Epidermal melanocyte (primary cell): ENCODE results near the gene PHACTR4.
A peak's percentile ranks its signal among the peaks of the same experiment; 100 is the strongest.
"Not testable (repeated sequence)": the region's sequence is repeated elsewhere in the genome, so short reads cannot be mapped to it uniquely, and the experiment has no call there.

Experiments used
- DNase-seq: peaks from one replicate; pipeline ENCODE4 v3.0.0; 2011; ENCODE audit warnings: low spot score; ENCODE audit not compliant: insufficient read length

The PHACTR4 gene

DNA sequence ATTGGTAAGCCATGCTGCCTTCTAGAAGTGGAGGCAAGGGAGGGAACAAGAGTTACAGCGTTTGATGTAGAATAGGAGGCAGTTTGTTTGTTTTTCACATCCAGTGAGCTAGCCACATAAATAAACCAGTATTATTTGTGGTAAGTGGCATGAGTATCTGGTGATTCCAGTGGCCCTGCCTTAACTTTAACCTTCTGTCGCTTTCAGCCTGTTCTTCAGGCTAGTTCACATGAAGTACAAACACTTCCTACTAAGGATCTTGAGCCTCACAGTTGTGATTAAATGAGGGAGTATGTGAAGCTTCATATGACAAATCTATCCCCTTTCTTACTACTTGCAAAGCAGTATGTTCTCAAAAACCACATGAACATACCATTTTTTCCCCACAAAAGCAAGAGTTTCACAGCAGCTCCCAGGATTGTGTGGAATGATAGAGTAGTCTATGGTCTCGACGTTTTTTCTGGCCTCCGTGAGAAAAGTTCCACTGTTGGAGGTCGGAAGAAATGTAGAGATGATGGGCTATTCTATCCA lies 59.5 kb downstream of the PHACTR4 start:
- DNase-seq: no peak

DNA sequence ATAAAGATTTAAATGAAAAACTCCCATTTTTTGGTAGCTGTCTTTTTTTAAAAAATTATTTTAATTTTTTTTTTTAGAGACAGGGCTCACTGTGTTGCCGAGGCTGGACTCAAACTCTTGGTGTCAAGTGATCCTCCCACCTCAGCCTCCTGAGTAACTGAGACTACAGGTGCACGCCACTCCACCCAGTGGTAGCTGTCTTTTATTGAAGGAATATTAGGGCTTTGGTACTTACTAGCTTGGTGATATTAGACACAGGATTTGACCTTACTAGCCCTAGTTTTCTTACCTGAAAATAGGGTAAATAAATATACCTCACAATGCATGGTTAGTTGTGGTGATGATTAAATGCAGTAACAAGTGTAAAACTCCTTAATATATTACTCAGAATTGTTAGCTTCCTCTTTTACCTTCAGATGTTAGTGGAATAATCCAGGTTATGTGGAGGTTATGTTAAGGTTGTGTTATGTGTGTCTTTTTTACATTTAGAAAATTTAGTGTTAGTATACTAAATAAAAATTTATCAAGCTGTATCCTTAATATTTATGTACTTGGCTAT lies 66.8 kb downstream of the PHACTR4 start:
- DNase-seq: no peak

DNA sequence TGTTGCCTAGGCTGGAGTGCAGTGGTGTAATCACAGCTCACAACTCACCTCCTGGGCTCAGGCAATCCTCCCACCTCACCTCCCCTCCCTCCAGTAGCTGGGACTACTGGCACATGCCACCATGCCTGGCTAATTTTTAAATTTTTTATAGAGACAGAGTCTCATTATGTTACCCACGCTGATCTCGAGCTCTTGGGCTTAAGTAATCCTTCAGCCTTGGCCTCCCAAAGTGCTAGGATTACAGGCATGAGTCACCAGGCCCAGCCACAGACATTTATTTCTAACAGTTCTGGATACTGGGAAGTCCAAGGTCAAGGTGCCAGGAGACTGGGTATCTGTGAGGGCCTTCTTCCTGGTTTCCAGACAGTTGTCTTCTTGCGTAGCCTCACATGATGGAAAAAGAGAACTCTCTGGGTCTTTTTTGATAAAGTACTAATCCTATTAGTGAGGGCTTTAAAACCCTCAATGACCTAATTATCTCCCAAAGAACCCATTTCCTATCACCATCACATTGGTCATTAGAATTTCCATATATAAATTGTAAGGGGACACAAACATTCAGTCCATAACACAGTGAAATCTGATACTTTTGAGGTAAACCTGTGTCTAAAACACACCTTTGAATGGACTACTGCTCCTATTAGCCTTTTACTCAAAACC lies 67.9 kb downstream of the PHACTR4 start:
- no peak for DNase-seq

DNA sequence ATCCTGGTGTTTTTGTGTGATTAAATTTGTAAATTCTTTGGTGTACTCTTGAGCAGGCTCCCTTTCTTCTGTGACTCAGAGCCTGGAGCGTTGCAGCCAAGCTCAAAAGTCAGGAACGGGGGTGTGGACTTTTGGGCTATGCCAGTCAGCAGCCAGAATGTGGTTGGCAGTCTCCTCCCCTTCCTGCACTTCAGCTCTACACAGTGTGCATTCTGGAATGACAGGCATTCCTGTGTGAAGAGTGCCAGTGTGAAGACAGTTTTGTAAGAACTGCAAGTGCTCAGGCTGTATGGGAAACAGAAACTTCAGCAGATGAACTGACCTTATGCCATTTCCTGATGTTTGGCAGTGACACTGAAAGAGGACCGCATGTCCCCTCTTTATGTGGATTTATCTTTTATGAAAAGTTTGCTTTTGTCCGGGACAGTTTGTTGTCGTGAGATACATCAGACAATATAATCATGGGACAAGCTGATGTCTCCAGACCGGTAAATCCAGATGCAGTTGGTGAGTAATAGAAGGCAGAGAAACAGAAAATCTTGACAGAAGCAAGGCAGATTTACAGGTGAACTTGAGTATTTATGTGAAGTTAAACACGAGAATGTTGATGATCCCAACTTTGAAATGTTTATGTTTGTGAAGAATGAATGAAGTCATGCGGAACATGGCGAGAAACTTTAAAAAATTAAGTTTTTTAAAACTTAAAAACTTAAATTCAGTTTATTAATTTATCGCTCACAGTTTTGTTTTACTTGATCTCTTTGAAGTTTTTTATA lies 68.6 kb downstream of the PHACTR4 start:
- DNase-seq: peak; percentile 78

DNA sequence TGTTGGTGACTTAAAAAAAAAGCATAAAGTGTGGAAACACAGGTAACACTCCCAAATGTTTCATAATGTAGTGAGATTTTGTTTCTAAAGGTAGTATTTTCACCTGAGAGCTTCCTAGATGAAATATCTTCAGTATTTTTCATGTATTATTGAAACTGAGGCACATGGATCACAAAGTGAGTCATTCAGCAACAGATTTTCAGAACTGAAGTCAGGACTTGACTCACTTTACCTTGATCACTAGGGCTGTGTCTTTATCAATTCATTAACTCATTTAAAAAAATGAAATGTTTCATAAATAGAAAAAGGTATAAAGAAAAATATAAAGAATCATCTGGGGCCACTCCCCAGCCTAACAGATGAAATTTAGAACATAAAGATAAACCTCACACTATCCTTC lies 69.8 kb downstream of the PHACTR4 start:
- no peak for DNase-seq

DNA sequence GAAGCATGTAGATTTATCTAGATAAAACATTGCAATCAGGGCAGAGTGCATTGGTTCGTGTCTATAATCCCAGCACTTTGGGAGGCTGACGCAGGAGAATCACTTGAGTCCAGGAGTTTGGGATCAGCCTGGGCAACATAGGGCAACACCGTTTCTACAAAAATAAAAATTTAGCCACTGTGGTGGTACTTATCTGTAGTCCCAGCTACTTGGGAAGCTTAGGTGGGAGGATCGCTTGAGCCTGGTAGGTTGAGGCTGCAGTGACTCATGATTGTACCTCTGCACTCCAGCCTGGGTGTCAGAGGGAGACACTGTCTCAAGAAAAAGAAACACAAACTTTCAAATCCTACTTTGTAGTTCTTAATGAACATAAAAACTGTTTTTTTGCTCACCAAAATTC lies 72.1 kb downstream of the PHACTR4 start:
- no peak for DNase-seq

DNA sequence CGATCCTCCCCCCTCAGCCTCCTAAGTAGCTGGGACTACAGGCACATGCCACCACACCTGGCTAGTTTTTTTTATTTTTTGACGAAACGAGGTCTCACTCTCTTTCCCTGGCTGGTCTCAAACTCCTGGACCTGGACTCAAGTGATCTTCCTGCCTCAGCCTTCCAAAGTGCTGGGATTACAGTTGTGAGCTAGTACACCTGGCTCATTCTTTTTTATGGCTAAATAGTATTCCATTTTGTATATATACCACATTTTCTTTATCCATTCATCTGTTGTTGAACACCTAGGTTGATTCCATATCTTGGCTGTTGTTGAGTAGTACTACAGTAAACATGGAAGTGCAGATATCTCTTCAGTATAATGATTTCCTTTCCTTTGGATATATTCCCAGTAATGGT lies 74.0 kb downstream of the PHACTR4 start:
- DNase-seq: no peak

DNA sequence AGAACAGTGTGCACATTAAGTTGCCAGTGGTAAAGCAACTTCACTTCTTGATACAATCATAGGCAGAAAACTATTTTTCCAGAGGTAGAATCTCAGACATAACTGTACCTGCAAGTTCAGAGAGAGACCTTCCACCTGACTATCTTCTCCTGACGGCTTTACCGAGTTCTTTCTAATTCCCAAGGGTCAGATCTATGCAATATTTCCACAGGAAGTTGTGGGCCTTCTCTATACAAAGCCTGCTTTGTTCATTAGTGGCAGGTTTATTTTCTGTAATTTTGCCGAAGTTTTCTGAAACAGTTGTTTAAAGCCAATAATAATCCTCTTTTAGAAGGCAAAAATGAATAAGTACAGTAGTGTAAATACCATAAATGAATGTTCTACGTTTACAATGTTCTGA lies 78.1 kb downstream of the PHACTR4 start:
- no peak for DNase-seq

DNA sequence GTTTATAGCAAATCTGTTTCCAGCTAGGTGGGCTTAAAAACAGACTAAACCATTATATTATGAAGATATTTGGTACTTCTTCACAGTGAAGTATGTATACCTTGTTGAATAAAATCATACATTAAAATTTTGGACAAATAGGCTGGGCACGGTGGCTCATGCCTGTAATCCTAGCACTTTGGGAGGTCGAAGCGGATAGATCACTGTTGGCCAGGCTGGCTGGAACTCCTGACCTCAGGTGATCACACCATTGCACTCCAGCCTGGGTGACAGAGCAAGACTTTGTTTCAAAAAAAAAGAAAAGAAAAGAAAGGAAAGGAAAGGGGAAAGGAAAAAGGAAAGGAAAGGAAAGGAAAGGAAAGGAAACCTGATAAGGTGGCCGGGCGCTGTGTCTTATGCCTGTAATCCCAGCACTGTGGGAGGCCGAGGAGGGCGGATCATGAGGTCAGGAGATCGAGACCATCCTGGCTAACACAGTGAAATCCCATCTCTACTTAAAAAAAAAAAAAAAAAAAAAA lies 78.6 kb downstream of the PHACTR4 start:
- DNase-seq: not testable (repeated sequence)

DNA sequence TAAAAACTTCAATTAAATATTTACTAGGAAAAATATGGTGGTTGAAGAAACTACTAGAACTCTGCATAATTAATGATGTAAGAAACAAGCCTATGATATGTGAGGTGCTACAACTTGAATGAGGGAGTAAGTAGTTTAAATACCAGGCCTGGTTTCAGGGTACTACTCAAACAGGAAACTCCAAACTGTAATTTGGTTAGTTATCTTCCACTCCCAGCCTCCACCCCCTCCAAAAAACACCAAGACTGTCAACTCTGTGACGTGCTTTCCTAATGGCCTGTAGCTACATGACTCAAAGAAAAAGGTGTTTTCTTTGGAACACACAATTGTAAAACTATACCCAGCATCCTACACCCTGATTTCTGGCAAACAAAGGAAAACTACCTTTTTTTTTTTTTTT lies 80.4 kb downstream of the PHACTR4 start:
- no peak for DNase-seq

DNA sequence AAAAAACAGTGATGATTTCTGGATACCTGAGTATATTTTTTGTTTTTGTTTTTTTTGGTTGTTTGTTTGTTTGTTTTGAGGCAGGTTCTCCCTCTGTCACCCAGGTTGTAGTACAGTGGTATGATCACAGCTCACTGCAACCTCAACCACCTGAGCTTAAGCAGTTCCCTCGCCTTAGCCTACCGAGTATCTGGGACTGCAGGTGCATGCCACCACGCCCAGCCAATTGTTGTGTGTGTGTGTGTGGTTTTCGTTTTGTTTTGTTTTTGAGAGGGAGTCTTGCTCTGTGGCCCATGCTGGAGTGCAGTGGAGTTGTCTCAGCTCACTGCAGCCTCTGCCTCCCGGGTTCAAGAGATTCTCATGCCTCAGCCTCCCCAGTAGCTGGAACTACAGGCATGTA lies 81.0 kb downstream of the PHACTR4 start:
- DNase-seq: no peak

DNA sequence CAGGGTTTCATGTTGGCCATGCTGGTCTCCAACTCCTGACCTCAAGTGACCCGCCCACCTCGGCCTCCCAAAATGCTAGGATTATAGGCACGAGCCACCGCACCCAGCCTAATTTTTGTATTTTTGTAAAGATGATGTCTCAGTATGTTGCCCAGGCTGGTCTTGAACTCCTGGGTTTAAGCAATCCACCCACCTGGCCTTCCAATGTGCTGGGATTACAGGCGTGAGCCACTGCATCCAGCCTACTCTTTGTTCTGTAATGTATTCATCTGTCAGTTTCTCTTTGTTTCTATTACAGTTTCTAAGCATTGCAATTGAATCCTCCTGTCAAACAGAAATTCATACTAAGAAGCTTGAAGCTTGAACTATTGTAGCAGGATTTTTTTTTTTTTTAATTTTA lies 81.5 kb downstream of the PHACTR4 start:
- DNase-seq: no peak

DNA sequence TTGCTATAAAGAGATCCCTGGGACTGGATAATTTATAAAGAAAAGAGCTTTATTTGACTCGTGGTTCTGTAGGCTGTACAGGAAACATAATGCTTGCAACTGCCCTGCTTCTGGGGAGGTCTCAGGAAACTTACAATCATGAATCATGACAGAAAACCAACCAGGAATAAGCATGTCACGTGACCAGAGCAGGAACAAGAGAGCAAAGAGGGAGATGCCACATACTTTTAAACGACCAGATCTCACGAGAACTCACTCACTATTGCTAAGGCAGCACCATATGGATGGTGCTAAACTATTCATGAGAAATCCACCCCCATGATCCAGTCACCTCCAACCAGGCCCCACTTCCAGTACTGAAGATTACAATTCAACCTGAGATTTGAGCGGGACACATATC lies 86.5 kb downstream of the PHACTR4 start:
- DNase-seq: no peak

DNA sequence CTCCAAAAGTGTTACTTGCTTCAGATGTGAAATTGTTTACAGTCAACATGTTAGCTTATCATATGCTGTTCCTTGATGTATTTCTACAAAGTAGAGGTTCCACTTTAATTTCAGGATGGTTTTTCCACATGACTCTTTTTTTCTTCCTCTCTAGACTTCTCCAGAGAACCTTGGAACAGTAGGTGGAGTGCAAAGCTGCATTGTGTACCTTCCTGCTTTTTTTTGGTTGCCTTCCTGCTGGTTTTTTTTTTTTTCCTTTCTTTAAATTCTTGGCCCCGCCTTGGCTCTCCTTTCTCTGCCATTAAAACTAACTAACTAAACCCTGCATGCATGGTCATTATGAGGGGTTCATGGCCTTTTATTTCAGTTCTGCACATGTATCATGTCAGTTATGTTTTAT lies 88.1 kb downstream of the PHACTR4 start:
- DNase-seq: no peak

DNA sequence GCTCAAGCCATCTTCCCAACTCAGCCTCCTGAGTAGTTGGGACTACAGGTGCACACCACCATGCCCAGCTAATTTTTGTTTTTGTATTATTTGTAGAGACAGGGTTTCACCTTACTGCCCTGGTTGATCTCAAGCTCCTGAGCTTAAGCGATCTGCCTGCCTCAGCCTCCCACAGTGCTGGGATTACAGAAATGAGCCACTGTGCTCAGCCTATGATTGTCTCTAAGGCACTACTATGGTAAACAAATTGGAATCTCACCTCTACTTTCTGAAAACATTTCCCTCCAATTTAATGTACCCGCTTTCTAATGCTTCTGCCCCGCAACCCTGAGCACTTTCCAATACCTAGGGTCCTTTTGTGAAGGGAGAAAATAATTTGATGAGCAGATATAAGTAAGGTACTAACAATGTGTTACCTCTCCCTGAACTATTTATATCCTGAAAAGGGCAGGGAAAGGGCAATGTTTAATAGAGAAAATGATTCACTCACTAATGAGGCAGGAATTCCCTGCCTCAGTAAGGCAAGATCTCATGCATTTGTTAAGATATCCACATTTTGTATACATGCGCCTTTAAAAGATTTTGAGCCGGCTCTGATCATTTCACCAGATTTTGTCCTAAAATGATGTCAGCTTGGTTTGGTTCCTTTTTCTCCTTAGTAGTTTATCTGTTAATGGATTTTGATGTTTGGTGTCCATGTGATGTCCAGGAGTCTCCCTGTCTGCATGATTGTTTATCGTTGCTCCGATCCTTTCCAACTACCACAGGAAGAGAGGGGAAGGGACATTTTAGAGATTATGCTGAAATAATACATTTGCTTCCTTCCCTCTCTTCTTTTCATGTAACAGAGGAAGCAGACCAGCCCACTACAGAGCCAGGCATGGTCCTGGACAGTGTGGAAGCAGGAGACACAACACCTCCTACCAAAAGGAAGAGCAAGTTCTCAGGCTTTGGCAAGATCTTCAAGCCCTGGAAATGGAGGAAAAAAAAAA lies 89.0 kb downstream of the PHACTR4 start:
- no peak for DNase-seq

DNA sequence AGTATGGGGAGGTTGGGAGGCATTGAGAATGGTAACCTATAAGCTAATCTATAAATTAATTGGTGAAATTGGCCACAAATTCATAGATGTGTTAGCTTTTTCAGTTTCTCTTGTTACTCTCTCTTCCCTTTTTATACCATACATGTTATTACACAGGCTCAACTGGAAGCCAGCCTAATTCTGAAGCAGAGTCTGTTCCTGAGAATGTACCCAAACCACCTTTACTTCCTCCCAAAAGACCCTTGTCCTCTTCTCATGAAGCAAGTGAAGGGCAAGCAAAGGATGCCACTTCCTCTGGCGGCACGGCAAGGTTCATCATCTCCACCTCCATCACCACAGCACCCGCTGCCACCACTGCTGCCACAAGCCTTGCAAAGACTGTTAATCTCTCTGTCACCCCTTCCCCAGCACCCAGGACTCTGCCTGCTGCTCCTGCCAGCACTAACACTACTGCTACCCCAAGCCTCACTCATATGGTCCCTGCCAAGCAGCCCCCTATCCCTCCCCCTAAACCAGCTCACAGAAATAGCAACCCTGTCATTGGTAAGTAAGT lies 96.8 kb downstream of the PHACTR4 start:
- DNase-seq: no peak

DNA sequence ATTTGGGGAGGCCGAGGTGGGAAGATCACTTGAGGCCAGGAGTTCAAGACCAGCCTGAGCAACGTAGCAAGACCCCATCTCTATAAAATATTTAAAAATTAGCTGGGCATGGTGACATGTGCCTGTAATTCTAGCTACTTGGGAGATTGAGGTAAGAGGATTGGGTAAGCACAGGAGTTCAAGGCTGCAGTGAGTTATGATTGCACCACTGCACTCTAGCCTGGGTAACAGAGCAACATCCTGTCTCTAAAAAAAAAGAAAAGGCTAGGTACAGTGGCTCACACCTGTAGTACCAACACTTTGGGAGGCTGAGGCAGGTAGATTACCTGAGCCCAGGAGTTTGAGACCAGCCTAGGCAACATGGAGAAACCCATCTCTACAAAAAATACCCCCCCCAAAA lies 100.6 kb downstream of the PHACTR4 start:
- DNase-seq: no peak

DNA sequence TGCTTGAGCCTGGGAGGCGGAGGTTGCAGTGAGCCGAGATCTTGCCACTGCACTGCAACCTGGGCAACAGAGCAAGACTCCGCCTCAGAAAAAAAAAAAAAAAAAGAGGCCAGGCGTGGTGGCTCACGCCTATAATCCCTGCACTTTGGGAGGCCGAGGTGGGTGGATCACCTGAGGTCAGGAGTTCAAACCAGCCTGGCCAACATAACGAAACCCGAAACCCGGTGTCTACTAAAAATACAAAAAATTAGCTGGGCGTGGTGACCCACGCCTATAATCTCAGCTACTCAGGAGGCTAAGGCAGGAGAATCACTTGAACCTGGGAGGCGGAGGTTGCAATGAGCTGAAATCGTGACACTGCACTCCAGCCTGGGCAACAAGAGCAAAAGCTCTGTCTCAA lies 110.0 kb downstream of the PHACTR4 start:
- DNase-seq: not testable (repeated sequence)

DNA sequence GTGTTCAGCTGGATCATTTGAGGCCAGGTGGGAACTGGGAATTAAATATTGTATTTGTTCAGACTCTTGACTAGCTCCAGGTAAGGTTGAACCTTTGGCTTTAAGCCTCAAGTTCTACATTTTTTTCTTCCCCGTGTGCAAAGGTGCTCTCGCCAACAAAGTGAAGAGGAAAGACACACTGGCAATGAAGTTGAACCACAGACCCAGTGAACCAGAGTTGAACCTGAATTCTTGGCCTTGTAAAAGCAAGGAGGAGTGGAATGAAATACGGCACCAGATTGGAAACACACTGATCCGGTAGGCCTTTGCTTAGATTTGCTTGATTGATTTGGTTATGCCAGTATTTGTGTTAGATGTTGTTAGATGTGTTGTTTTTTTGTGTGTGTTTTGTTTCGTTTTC lies 110.8 kb downstream of the PHACTR4 start:
- DNase-seq: no peak

DNA sequence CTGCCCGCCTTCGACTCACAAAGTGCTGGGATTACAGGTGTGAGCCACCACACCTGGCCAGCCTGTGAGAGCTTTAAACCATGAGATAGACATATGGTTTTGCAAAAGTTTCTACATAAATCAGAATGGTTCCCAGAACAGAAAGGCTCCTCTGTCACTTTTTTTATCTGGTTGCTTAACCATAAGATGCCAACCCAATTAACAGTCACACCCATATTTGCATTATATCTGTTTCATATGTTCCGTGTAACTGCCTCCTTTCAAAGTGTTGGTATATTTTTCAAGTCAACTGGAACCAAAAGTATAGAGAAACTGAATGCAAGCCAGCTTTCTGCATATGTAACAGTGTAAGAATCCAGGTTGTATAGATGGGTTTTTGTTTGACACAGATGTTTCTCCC lies 112.6 kb downstream of the PHACTR4 start:
- DNase-seq: no peak

DNA sequence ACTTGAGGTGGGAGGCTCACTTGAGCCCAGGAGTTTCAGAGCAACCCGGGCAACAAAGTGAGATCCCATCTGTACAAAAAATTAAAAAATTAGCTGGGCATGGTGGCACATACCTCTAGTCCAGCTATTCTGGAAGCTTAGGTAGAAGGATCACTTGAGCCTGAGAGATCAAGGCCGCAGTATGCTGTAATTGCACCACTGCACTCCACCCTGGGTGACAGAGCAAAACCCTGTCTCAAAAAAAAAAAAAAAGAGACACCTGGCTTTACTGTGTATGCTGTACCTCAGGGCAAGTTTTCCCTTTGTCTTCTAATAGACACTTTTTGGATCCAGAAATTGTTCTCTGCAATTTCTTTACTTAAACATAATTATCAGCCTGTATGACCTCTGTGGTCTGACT lies 113.2 kb downstream of the PHACTR4 start:
- DNase-seq: no peak
